ENCODE measurements around the gene RNF114.
"Not testable (repeated sequence)": the region's sequence is repeated elsewhere in the genome, so short reads cannot be mapped to it uniquely, and the experiment has no call there.

The RNF114 gene

DNA sequence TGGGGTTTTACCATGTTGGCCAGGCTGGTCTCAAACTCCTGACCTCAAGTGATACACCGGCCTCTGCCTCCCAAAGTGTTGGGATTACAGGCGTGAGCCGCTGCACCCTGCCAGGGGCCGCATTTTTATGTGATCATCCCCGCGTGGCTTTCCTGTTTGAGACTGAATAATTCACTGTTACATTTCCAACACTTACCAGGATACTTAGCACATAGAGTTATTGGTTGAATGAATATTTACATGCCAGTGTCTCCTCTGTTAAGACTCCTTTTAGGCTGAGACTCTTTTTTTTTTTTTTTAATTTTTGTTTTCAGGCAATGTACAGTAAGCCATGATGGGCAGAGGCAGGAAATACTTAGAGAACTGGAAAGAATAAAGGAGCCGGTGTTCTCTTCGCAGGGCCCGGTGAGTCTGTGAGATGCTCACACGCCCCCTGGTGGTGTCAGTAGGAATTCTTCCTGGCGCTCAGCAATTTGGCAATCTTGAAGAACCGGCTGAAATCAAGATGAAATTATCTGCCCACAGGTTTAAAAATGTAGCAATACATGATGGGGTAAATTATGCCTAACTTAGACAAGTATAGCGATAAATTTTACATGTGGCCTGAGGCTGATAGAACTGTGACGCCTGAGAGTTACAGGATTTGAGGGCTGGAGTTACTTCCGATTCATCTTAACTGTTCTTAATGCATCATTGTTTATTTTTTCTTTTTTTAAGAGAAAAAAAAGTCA, 7.6 kb upstream of the RNF114 start:
- peak; percentile 72 for DNase-seq

- DNase-seq: no peak
Observed at GRCh38 chr20:49929142-49929494, 7.1 kb upstream of the RNF114 start.

- DNase-seq: no peak
Observed at GRCh38 chr20:49935746-49936152, 448 bp upstream of the RNF114 start.

GRCh38 chr20:49937027-49937929, 1.1 kb downstream of the RNF114 start:
- DNase-seq: no peak

DNA sequence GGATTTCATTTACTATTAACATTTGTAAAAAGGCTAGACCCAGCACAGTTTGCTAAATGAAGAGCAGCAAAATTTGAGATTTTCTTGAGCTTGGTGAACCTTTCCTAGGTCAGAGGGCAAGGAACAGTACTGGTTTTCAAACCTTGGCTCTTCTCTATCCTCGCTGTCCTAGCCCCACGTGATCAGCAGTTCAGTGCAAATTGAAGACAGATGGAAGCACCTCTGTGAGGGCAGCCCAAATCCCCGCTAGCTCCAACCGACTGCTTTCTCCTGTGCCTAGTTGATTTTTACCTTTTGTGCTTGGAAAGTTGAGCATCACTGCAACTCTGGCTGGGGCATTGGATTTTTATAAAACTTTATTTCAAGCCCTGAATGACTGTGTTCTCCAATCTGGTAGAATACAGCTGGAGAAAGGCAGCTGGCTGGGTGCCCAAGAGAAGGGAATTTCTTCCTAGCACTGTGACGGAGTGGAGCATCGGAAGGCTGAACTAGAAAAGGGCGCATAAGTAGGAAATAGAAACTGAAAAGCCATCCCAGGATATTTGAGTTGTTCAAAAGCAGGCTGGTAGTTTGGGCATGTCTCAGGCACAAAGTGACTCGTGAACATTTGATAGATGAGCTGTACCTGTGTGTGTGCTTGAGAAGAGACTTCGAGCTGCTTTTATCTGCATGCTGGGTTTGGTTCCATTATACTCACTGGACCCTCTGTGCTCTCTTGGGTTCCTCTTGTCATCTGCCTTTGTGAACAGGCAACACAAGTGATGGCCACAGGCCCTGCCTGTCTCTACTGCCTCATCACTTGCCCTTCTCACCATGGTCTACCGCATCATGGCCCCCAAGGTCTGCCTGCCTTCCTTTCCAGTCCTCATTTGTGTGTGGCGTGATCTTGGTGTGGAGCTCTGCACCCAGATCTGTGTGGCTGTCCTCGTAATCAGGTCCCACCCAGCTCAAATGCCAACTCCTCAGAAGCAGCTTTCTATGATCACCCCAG, 2.3 kb downstream of the RNF114 start:
- no peak for DNase-seq

DNA sequence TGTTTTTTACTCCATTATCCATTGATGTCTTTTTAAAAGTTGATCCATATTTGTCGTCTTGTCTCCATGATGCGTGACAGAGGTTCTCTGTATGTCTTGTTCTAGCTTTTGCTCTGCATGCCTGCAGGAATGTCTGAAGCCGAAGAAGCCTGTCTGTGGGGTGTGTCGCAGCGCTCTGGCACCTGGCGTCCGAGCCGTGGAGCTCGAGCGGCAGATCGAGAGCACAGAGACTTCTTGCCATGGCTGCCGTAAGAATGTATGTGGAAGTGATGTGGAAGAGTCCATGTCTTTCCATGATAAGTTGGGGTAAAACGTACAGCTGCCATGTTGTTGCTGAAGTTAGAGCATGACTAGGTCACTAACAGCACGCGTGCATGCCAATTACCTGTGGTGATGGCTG, 5.3 kb downstream of the RNF114 start:
- no peak for DNase-seq

DNA sequence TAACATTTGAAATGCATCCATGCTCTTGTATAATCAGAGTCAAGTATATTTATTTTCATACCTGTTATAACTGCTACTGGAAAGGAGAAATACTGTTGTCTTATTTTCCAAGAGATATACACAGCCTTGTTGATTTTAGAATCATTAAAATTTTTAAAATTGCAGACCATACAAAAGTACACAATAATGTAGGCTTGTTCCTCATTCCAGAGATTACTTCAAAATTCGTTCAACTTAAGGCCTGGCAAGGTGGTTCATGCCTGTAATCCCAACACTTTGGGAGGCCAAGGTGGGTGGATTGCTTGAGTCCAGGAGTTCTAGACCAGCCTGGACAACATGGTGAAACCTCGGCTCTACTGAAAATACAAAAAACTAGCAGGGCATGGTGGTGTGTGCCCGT, 6.1 kb downstream of the RNF114 start:
- no peak for DNase-seq

- no peak for DNase-seq
Observed at GRCh38 chr20:49942942-49943341, 6.7 kb downstream of the RNF114 start.

- DNase-seq: no peak
Observed at GRCh38 chr20:49945306-49945700, 9.1 kb downstream of the RNF114 start.

DNA sequence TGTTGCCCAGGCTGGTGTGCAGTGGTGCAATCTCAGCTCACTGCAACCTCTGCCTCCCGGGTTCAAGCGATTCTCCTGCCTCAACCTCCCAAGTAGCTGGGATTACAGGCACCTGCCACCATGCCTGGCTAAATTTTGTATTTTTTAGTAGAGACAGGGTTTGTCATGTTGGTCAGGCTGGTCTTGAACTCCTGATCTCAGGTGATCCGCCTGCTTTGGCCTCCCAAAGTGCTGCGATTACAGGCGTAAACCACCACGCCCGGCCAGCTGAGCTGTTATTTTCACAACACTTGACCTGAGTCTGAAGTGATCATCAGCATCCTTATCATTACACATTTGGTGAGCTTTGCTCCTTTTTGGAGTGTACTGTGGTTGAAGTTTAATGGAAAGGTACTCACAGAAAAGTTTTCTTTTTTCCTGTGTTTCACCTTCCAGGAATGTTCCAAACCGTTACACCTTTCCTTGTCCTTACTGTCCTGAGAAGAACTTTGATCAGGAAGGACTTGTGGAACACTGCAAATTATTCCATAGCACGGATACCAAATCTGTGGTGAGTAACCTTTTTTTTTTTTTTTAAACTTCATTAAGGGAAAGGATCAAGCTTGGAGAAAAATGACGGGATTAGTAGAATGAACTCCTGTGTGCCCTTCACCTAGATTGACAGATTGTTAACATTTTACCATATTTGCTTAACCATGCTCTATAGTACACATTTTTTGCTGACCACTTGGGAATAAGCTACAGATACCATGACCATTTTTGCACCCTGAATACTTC, 9.7 kb downstream of the RNF114 start:
- DNase-seq: no peak

- no peak for DNase-seq
Observed at GRCh38 chr20:49948178-49948577, 12.0 kb downstream of the RNF114 start.

- DNase-seq: no peak
Observed at GRCh38 chr20:49948809-49949507, 12.8 kb downstream of the RNF114 start.

DNA sequence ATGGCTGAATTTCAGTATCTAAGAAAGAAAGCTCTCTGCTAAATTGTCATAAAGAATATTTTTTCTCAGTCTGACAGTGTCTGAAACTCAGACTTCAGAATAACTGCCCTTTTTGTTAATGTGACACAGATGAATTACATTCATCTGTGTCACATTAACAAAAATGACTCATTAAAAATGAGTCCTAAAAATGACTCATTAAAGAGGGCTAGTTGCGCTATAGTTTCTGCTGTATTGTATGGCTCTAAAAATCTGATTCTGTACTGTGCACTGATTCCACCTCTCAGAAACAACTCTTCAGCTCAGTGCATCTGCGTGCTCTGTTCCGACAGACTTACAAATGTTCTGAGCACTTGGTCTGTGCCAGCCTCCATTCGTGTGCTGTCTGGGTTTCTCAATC, 15.0 kb downstream of the RNF114 start:
- DNase-seq: no peak

- no peak for DNase-seq
Observed at GRCh38 chr20:49955167-49955566, 19.0 kb downstream of the RNF114 start.

DNA sequence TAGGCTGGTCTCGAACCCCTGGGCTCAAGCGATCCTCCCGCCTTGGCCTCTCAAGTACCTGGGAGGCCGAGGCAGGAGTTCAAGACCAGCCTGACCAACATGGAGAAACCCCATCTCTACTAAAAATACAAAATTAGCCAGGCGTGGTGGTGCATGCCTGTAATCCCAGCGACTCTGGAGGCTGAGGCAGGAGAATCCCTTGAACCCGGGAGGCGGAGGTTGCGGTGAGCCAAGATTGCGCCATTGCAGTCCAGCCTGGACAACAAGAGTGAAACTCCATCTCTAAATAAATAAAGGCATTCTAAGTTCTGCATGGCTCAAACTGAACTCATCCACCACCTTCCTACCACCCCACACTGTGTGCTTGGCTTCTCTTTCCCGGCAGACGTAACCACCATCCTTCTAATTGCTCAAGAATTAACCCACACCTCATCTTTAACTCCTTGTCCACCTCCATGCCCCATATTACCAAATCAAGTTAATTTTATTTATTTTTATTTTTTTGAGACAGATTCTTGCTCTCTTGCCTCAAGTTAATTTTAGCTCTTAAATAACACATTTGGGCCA, 19.7 kb downstream of the RNF114 start:
- not testable (repeated sequence) for DNase-seq

DNA sequence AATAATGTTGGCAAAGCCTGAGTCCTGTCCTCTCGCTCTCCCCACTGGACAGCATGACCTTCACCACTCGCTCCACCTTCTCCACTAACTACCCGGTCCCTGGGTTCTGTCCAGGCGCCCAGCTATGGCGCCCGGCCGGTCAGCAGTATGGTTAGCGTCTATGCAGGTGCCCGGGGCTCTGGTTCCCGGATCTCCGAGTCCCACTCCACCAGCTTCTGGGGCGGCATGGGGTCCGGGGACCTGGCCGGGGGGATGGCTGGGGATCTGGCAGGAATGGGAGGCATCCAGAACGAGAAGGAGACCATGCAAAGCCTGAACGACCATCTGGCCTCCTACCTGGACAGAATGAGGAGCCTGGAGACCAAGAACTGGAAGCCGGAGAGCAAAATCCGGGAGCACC, 20.5 kb downstream of the RNF114 start:
- DNase-seq: no peak

- DNase-seq: not testable (repeated sequence)
Observed at GRCh38 chr20:49957089-49957938, 21.1 kb downstream of the RNF114 start.

DNA sequence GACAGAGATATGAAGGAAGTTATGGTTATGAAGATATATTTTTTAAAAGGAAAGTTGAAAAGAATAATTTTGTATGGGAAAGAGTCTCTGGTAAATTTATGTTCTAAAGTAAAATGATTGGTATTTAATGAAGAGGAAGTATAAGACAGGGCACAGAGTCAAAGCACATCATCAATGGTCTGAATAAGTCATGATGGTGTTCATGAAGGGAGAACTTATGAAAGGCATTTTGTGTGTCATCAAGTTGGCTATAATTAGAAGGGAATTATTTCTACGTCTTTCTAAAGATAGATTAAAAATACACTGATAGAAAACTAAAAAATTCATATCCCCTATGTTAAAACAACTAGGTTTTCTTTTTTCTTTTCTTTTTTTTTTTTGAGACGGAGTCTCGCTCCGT, 25.2 kb downstream of the RNF114 start:
- no peak for DNase-seq

GRCh38 chr20:49964964-49965780, 29.0 kb downstream of the RNF114 start:
- no peak for DNase-seq
